A673 (cell line): ENCODE data around the gene FTO. TPM values are rescaled to one million over a fixed set of nuclear protein-coding genes. Genes with fewer than 3 reads are reported as not detected.
"Not testable (repeated sequence)": the region's sequence is repeated elsewhere in the genome, so short reads cannot be mapped to it uniquely, and the experiment has no call there.

Source experiments
- BruUV-seq: library from RNA; stranded (reverse); fragments of 400-500 nt; replicated peaks from 2 replicates; lab custom pipeline; 2021; lab: Mats Ljungman, UMichigan
- CTCF ChIA-PET: fragments of 300-600 bp; sonication (Branson Sonifier 250); formaldehyde crosslinking; loops from one replicate; lab custom pipeline; 2022; ENCODE audit warnings: antibody characterized with exemption; lab: Charles Lee
- POLR2A ChIA-PET: fragments of 300-600 bp; sonication (Branson Sonifier 250); formaldehyde crosslinking; loops from one replicate; lab custom pipeline; 2022; ENCODE audit warnings: antibody characterized with exemption; ENCODE audit not compliant: low non-redundant PET; lab: Charles Lee
- DNase-seq: peaks from one replicate; pipeline ENCODE4 v3.0.0-alpha.2; 2015; ENCODE audit warnings: low spot score
- H3K27ac ChIP-seq: fragments of 200-600 bp; sonication (generic); 2 replicates; pipeline ENCODE4 v1.5.1; 2016; ENCODE audit warnings: mixed run types, low read depth, mild to moderate bottlenecking, mixed read lengths, antibody characterized with exemption, low read length; ENCODE audit not compliant: poor library complexity, severe bottlenecking
- H3K27me3 ChIP-seq: fragments of 200-600 bp; sonication (generic); replicated peaks from 2 replicates; pipeline ENCODE4 v1.6.1; 2017; ENCODE audit warnings: mixed run types, low read depth, mild to moderate bottlenecking, mixed read lengths, antibody characterized with exemption, low read length; ENCODE audit not compliant: insufficient read depth, poor library complexity
- H3K36me3 ChIP-seq: fragments of 200-600 bp; sonication (generic); 2 replicates; pipeline ENCODE4 v1.6.1; 2016; ENCODE audit warnings: mixed run types, mild to moderate bottlenecking, mixed read lengths, antibody characterized with exemption, low read length; ENCODE audit not compliant: insufficient read depth, poor library complexity, severe bottlenecking
- H3K4me1 ChIP-seq: fragments of 200-600 bp; sonication (generic); 2 replicates; pipeline ENCODE4 v1.6.1; 2017; ENCODE audit warnings: mixed run types, mild to moderate bottlenecking, mixed read lengths, antibody characterized with exemption, low read length; ENCODE audit not compliant: insufficient read depth, poor library complexity, severe bottlenecking
- H3K4me3 ChIP-seq: fragments of 200-600 bp; sonication (generic); 2 replicates; pipeline ENCODE4 v1.5.1; 2016; ENCODE audit warnings: low read depth, mixed run types, mild to moderate bottlenecking, mixed read lengths, low read length; ENCODE audit not compliant: poor library complexity, severe bottlenecking
- H3K9me3 ChIP-seq: fragments of 200-600 bp; sonication (generic); 2 replicates; pipeline ENCODE4 v1.6.1; 2016; ENCODE audit warnings: mixed run types, low read depth, mild to moderate bottlenecking, mixed read lengths, antibody characterized with exemption, low read length; ENCODE audit not compliant: poor library complexity, severe bottlenecking
- CTCF ChIP-seq: fragments of 300-800, 200-600 bp; sonication (generic); conservative IDR thresholded peaks from 2 replicates; pipeline ENCODE4 v1.5.1; 2017; ENCODE audit warnings: low read depth, mild to moderate bottlenecking, antibody characterized with exemption, low read length, moderate library complexity, mixed read lengths
- EZH2 ChIP-seq: fragments of 200-600 bp; sonication (generic); IDR thresholded peaks from 2 replicates; pipeline ENCODE4 v1.6.1; 2017; ENCODE audit warnings: borderline replicate concordance, low read depth, mild to moderate bottlenecking, mixed read lengths, antibody characterized with exemption, low read length; ENCODE audit not compliant: poor library complexity, severe bottlenecking
- intact Hi-C: fragments of 100-400 bp; cut with micrococcal nuclease; formaldehyde crosslinking; loops from one replicate; pipeline ENCODE4 v1.10.0; 2022; ENCODE audit not compliant: unreplicated experiment
- total RNA-seq: library from RNA; stranded (reverse); gene quantifications from 2 replicates; pipeline ENCODE4 v1.2.3, GENCODE V29; 2021

Gene FTO
- total RNA-seq, 1 experiment from 2014 or later, result 73.4 TPM

- ChIA-PET CTCF (no interaction called here), POLR2A (no interaction called here)
- Histone ChIP-seq H3K9me3 (no peaks in the 10 kb centered on the region), H3K27ac (no peak overlapping the region), H3K36me3 (no peaks in the 10 kb centered on the region), H3K27me3 (peaks cover under 1% of the 10 kb centered on the region), H3K4me3 (no peak overlapping the region), H3K4me1 (peaks cover 3% of the 10 kb centered on the region)
- no peak for TF ChIP-seq CTCF
- TF ChIP-seq EZH2, result no peak
- intact Hi-C loops, result no loop called here
- BruUV-seq, result no TSS peak
- no peak for DNase-seq
Observed at GRCh38 chr16:54178478-54178976, 474.6 kb downstream of the FTO start.

GRCh38 chr16:54180421-54181359 is 476.7 kb downstream of the FTO start:
- no peak overlapping the region for H3K4me3 ChIP-seq
- intact Hi-C loops, result no loop called here
- ChIA-PET POLR2A (no interaction called here), CTCF (no interaction called here)
- no peak for TF ChIP-seq EZH2
- no peak for TF ChIP-seq CTCF
- peaks cover 3% of the 10 kb centered on the region for H3K4me1 ChIP-seq
- BruUV-seq, result no TSS peak
- H3K27ac ChIP-seq, result no peak overlapping the region
- no peaks in the 10 kb centered on the region for H3K36me3 ChIP-seq
- no peak for DNase-seq
- H3K9me3 ChIP-seq, result no peaks in the 10 kb centered on the region
- H3K27me3 ChIP-seq, result no peaks in the 10 kb centered on the region

- POLR2A ChIA-PET, result interaction anchor here (0.7 kb wide), 1 partner anchor 143 kb away, joined by 5 read pairs; no protein-coding TSS in a partner anchor
- intact Hi-C loops, H3K27ac ChIP-seq, H3K36me3 ChIP-seq, BruUV-seq, DNase-seq, H3K4me1 ChIP-seq, H3K4me3 ChIP-seq, H3K9me3 ChIP-seq, H3K27me3 ChIP-seq: not testable (repeated sequence)
- CTCF ChIA-PET, result interaction anchor here (0.7 kb wide), 1 partner anchor 87 kb away, joined by 6 read pairs; no protein-coding TSS in a partner anchor
Observed at GRCh38 chr16:54181683-54182329, 477.9 kb downstream of the FTO start.
